DOHH2 (cell line): Measurements from ENCODE around the gene CCDC12.

ENCODE experiments used
- EZH2phosphoT487 ChIP-seq: fragments of 200-600 bp; sonication (generic); IDR thresholded peaks from 2 replicates; pipeline ENCODE4 v1.6.1; 2017; ENCODE audit warnings: borderline replicate concordance, mild to moderate bottlenecking, antibody characterized with exemption, low read length, moderate library complexity, mixed read lengths
- TF ChIP-seq, protein P1 (sequence below): fragments of 200-600 bp; sonication (generic); IDR thresholded peaks from one replicate; pipeline ENCODE4 v1.5.1; 2014; ENCODE audit warnings: antibody characterized with exemption, mild to moderate bottlenecking, low read depth, low read length; ENCODE audit not compliant: poor library complexity, severe bottlenecking

GRCh38 chr3:46903341-46904302 lies 72.9 kb downstream of the CCDC12 start:
- TF ChIP-seq, protein P1, sequence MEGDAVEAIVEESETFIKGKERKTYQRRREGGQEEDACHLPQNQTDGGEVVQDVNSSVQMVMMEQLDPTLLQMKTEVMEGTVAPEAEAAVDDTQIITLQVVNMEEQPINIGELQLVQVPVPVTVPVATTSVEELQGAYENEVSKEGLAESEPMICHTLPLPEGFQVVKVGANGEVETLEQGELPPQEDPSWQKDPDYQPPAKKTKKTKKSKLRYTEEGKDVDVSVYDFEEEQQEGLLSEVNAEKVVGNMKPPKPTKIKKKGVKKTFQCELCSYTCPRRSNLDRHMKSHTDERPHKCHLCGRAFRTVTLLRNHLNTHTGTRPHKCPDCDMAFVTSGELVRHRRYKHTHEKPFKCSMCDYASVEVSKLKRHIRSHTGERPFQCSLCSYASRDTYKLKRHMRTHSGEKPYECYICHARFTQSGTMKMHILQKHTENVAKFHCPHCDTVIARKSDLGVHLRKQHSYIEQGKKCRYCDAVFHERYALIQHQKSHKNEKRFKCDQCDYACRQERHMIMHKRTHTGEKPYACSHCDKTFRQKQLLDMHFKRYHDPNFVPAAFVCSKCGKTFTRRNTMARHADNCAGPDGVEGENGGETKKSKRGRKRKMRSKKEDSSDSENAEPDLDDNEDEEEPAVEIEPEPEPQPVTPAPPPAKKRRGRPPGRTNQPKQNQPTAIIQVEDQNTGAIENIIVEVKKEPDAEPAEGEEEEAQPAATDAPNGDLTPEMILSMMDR = no peak
- TF ChIP-seq EZH2phosphoT487 = no peak
